ENCODE measurements around the gene OXNAD1.

Gene OXNAD1

DNA sequence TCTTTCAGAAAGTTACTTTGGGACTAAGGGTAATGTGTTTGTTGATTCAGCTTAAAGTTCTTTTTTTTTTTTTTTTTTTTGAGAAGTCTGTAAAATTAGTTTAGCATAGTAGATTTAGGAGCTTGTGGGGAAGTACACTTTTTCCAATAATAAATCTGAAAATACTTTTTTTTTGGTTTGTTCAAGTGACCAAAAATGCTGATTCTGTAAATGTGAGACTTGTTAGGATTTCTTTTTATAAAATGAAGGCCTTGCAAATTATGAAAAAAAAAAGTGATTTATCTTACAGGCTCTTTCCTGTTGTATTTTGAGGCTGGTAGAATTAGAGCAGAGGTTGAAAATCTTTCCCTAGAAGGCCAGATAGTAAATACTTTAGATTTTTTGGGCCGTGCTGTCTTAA, 7.6 kb downstream of the OXNAD1 start:
- in situ Hi-C loops (cut with MboI; ENCODE audit: low sequenced_read_pairs) = no loop called here

DNA sequence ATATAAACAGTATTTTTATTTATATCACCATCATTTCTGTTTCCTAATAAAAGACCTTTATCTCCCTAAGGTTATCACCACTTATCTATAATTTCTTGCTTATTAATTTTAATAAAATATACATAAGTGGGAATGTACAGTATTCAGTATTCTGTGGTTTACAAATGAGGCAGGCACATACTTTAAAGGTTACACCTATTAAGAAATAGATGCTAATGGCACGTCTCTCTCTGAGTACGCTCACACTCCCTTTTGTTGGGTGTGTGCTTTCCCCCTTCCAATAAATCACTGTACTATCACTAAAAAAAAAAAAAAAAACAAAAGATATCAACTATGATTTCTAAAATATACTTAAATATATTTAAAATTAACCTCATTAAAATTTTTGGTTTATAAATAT, 8.9 kb downstream of the OXNAD1 start:
- in situ Hi-C loops (cut with MboI; ENCODE audit: low sequenced_read_pairs) = no loop called here

- in situ Hi-C loops (cut with MboI; ENCODE audit: low sequenced_read_pairs) = loop anchor here (25.0 kb wide), 1 partner anchor 285 kb away; no protein-coding TSS in a partner anchor
Observed at GRCh38 chr3:16277471-16277870, 12.5 kb downstream of the OXNAD1 start.

DNA sequence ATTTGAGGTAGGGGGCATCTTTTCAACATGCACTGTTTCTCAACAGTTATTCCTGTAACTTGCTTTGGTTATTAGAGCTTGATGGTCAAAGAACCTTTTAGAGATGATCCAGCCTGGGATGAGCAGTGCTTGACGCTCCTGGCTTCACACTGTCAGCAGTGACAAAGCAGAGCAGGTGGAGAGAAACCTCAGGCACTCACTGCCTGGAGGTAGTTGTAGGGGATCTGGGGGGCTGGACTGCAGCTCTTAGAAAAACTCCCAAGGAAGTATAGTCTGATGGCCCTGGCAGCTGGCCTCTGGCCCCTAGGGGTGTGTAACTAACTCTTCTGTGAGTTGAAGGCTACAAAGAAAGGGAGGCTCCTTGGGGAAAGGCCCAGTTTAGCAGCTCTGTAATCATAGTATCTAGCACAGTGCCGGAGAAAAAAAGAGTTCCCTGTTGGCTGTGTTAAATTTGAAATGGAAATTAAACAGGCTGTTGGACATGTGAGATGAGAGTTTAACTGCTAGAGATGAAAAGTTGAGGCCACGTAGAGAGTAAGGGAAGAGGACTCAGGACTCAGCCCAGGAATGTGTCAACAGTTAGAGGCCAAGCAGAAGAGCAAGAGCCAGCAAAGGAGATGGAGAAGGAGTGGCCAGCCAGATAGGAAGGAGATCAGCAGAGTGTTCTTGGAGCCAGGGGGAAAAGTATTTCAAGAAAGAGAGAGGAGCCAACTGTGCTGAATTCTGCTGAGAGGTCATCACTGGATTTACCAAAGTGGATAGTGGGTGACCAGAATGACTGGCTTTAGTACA, 14.2 kb downstream of the OXNAD1 start:
- in situ Hi-C loops (cut with MboI; ENCODE audit: low sequenced_read_pairs) = loop anchor here (25.0 kb wide), 1 partner anchor 283 kb away; no protein-coding TSS in a partner anchor

DNA sequence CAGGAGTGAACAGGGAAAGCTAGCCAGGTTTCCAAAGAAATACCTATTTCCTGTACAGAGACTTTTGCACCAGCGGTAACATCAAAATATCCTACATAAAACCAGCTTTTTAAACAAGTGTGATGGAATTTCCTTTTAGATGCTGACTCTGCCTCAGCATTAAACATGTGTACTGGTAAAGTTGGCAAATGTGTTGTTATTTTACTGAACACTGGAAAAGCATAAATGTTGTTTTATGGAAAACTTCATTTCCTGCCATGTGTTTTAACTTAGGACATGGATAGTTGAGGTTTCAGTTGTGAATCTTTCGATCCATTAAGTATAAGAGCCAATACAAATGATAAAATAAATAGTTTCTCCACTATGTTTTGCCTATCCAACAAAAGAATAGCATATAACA, 15.7 kb downstream of the OXNAD1 start:
- in situ Hi-C loops (cut with MboI; ENCODE audit: low sequenced_read_pairs) = loop anchor here (25.0 kb wide), 1 partner anchor 282 kb away; no protein-coding TSS in a partner anchor

DNA sequence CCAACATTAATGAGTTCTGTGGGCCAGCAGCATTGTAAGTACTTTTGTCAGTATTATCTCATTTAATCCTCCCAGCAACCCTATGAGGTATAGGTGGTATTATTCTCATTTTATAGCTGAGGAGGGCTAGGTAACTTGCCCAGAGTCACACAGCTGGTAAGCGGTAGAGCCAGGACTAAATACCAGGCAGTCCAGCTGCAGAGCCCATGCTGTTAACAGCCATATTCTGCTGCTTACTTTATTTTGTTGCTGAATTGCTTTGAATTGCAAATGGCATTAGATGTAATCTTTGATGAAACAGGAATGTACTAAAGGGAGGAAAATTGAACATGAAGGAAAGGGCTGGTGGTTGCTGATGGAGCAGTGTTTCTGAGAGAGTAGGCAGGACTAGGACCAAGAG, 19.6 kb downstream of the OXNAD1 start:
- in situ Hi-C loops (cut with MboI; ENCODE audit: low sequenced_read_pairs) = loop anchor here (25.0 kb wide), 1 partner anchor 278 kb away; no protein-coding TSS in a partner anchor

GRCh38 chr3:16286161-16286560, 21.1 kb downstream of the OXNAD1 start:
- in situ Hi-C loops (cut with MboI; ENCODE audit: low sequenced_read_pairs) = loop anchor here (25.0 kb wide), 1 partner anchor 276 kb away; no protein-coding TSS in a partner anchor

GRCh38 chr3:16286751-16287543, 21.9 kb downstream of the OXNAD1 start:
- in situ Hi-C loops (cut with MboI; ENCODE audit: low sequenced_read_pairs) = loop anchor here (25.0 kb wide), 1 partner anchor 275 kb away; no protein-coding TSS in a partner anchor

DNA sequence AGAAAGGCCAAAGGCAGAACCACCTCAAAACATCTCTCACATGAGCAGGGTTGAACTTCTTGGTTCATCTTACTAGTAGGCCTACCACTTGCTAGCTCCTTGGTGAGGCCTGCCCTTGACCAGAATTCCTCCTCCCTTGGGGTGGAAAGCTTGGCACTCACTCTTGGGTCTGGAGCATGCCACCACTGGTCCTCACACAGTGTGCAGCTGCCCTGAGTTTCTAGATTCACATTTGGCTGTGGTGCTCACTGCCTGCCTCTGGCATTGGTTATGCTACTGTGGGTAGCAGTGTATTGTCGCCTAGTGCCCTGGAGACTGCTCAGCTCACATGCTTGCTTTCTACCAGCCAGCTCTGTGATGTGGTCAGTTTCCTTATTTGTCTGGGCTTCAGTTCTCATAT, 23.7 kb downstream of the OXNAD1 start:
- in situ Hi-C loops (cut with MboI; ENCODE audit: low sequenced_read_pairs) = loop anchor here (25.0 kb wide), 1 partner anchor 274 kb away; no protein-coding TSS in a partner anchor

GRCh38 chr3:16289144-16289889, 24.3 kb downstream of the OXNAD1 start:
- in situ Hi-C loops (cut with MboI; ENCODE audit: low sequenced_read_pairs) = loop anchor here (25.0 kb wide), 1 partner anchor 273 kb away; no protein-coding TSS in a partner anchor

DNA sequence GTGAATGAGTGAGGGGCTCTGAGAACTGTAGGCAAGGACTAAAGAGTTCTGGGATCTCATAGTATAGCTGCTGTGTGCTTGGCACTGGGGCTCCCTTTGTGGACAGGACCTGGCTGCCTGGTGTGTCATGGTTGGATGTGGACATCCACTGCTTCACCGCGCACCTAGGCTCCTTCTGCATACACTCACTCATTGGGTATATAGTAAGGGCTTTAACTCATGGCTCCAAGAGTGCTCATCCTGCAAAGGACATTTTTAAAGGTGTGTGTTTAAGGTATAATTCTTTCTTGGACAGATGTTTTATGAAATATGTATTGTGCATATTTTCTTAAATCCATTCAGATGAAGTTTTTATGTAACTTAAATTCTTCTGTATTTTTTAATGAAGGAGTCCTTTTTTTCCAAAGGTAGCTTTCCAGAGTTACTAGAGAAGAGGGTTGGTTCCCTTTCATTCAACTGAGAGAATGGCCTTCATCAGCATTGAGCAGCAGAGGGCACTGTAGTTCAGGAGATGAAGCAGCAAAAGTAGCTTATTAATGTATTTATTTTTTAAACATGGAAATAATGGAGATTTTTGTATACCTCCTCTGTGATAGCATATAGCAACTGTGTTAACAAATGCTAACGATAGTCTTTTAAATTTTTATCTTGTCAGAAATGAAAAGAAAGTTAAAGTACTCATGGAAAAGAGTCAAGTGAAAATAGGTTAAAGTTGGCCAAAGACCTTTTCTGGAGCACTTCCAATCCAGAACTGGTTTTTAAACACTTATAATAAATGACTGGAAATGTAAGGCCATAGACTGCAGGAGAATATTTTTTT, 25.2 kb downstream of the OXNAD1 start:
- in situ Hi-C loops (cut with MboI; ENCODE audit: low sequenced_read_pairs) = loop anchor here (25.0 kb wide), 1 partner anchor 272 kb away; no protein-coding TSS in a partner anchor

GRCh38 chr3:16290827-16291196, 25.8 kb downstream of the OXNAD1 start:
- in situ Hi-C loops (cut with MboI; ENCODE audit: low sequenced_read_pairs) = loop anchor here (25.0 kb wide), 1 partner anchor 271 kb away; no protein-coding TSS in a partner anchor

- in situ Hi-C loops (cut with MboI; ENCODE audit: low sequenced_read_pairs) = loop anchor here (25.0 kb wide), 1 partner anchor 267 kb away; no protein-coding TSS in a partner anchor
Observed at GRCh38 chr3:16294844-16295243, 29.8 kb downstream of the OXNAD1 start.

DNA sequence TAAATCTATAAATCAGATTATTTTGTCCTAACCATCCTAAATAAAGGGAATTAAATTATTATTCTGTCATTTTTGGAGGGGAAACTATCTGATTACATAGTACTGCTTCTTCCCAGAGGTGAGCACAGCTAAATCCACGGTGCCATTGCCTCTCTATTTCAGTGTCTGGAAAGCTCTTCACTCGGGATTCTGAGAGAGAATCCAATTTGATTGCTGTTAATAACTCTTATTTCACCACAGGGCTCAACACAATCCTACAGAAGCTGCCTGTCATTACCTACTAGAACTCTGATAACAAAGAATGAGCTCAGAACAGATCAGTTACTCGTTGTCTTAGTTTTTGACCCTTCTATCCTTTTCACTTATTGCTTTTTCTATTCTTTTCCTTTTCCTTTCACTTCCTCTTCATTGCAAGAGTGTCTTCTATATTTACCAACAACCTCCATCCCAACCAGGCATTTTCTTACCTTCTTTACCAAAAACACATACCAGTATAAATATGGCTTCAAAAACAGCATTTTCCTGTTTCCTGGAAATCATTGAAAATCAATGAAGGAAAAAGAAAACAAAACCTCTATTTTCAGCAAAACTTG, 30.4 kb downstream of the OXNAD1 start:
- in situ Hi-C loops (cut with MboI; ENCODE audit: low sequenced_read_pairs) = loop anchor here (25.0 kb wide), 1 partner anchor 267 kb away; no protein-coding TSS in a partner anchor

DNA sequence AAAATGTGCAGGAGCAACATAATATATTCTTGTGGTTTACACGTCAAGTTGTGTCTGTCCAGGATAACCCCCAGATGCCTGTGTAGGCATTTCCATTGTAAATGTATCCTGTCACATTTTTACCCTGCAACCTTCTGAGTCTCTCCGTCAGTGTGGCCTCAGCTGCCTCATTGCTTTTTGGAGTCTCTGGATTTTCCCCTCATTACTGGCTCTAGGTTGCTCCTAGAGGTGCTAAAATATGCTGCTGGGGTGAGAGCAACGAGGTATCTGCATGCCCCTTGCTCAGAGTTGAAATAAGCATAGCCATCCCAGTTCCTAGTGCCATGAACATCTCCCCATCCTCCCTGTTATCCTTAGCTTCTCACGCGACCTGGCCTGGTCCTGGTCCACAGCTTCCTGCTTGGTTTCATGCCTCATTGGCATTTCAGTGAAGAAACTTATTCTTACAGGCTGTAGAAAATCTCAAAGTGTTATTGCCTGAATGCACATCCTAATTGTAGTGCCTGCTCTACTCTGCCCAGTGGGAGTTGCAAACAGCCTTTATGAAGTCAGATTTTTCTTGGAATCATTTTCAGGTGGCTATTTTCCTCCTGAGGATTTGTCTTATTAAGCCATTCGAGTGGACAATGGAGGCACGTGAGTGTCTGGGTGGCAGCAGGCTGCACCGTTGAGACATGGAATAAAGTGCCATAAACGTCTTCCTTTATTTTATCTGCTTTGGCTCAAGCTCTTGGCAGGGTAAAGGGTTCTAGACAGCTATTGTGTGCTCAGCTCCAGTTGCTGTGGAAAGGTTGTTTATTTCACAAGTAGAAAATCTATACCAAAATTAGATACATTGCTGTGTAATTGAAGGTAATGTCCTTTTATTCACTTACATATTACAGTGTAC, 33.2 kb downstream of the OXNAD1 start:
- in situ Hi-C loops (cut with MboI; ENCODE audit: low sequenced_read_pairs) = loop anchor here (25.0 kb wide), 1 partner anchor 264 kb away; no protein-coding TSS in a partner anchor

GRCh38 chr3:16298891-16299290, 33.9 kb downstream of the OXNAD1 start:
- in situ Hi-C loops (cut with MboI; ENCODE audit: low sequenced_read_pairs) = loop anchor here (25.0 kb wide), 1 partner anchor 263 kb away; no protein-coding TSS in a partner anchor

- in situ Hi-C loops (cut with MboI; ENCODE audit: low sequenced_read_pairs) = loop anchor here (25.0 kb wide), 1 partner anchor 263 kb away; no protein-coding TSS in a partner anchor
Observed at GRCh38 chr3:16299746-16300145, 34.7 kb downstream of the OXNAD1 start.

DNA sequence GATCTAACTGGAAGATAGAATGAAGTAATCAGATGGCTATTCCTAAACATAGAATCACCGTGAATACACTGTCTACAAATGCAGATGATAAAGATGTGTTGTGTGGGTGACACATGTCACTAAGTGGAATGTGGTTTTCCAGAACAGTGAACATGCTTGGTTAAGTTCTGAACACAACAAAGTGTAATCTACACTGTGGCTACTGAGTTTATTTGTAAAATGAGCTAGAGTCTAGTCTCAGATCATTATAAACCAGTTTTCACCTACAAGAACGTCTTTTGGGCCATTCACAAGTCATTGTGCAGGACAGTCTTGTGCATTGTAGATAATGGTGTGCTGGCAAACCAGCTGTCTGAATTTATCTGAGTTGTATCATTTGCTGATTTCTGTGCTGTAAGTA, 35.3 kb downstream of the OXNAD1 start:
- in situ Hi-C loops (cut with MboI; ENCODE audit: low sequenced_read_pairs) = no loop called here

Measured in hTERT RPE-1 (cell line).